Urothelium cell line (cell line): ENCODE results near the gene WNT4.

Experiments
- DNase-seq: peaks from one replicate; pipeline ENCODE4 v3.0.0; 2011; ENCODE audit warnings: low spot score, mixed read lengths
- FAIRE-seq: peaks from 2 replicates; lab custom pipeline; 2011; peaks lifted over from hg19 to GRCh38; lab: Jason Lieb, UNC

Gene WNT4

DNA sequence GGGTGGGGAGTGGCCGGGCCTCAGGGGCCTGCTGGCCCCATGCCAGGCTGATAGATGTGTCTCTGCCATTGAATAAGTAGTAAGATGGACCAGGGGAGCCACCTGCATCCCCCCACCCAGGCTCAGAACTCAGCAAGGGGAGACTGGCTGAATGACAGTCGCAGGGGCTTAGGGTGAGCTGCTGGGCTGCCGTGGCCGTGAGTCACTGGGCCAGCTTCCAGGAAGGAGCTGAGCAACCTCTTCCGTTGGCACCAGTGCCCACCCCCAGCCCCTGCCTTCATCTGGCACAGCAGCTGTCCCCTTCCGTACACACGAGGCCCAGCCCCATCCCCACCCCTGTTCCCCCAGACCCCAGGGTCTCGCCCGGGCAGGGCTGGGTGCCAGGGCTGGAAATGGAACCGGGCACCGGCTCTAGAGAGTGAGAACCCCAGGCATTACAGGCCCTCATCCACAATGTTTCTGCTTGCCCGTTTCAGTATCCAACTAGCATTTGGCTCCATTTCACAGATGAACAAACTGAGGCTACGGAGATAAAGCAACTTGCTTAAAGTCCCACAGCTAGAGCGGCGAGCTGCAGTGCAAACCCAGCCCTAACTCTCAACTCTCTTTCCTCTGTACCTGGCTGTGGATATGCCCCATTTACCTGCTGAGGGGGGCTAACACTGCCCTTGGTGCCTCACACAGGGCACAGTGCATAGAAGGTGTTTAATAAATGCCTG lies 10.2 kb downstream of the WNT4 start:
- FAIRE-seq: peak; percentile 87
- peak; percentile 94 for DNase-seq

- FAIRE-seq (no peak), DNase-seq (peak; percentile 76)
Measured at GRCh38 chr1:22131875-22132486, 10.9 kb downstream of the WNT4 start.

- FAIRE-seq (no peak), DNase-seq (no peak)
Measured at GRCh38 chr1:22131062-22131461, 11.8 kb downstream of the WNT4 start.

DNA sequence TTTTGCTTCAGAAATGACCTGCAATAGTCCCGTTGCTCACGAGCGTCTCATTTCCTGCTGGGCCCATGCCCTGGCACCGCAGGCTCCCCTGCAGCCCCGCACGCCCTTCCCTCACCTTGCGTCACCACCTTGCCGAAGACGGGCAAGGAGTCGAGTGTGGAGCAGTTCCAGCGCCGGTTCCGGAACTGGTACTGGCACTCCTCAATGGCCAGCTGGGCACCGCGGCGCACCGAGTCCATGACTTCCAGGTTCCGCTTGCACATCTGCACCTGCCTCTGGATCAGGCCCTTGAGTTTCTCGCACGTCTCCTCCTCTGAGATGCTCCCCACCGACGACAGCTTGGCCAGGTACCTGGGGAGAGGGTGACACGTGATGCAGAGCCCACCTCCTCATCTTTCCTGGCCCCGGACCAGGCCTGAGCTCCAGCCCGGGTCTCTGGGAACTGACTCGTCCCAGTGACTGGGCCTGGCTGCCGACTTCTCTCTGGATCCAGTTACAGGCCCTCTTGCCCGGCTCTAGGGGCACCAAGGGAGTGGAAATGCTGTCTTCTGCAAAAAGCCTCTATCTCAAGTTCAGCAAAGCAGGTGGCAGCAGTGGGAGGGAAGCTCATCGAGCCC lies 13.3 kb downstream of the WNT4 start:
- no peak for DNase-seq
- FAIRE-seq: no peak

DNA sequence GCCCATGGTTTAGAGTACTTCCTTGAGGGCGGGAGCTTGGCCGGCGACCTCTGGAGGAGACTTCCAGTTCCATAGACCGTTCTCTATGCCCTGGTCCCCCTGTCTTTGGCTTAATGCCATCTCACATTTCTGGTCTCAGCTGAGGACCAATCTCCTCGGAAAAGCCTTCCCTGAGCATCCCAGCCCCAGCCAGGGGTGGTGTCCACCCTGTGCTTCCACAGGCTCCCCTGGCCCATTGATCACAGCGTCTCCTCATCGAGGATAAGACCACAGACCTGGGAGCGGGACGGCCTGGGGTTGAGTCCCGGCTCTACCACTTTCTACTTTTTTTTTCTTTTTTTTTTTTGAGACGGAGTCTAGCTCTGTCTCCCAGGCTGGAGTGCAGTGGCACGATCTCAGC lies 14.5 kb downstream of the WNT4 start:
- FAIRE-seq (no peak), DNase-seq (no peak)

GRCh38 chr1:22127731-22128130 lies 15.2 kb downstream of the WNT4 start:
- FAIRE-seq (no peak), DNase-seq (no peak)

DNA sequence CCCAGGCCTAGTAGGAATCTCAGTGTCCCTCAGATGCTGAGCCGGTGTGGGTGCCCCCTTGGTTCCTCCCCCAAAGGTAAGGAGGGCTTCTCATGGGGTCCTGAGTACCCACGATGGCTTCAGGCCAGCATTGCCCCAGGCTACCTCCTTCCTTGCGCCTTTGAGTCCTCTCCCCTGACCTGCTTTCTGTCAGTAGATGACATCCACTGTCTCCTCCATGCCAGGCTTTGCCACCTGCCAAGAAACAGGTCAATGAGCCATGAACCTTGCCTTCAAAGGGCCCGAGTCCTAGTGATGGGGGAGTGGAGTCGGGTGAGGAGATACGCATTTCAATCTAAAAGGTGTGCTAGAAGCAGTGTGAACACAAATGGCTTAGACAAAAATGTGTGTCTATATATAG lies 15.6 kb downstream of the WNT4 start:
- FAIRE-seq: no peak
- DNase-seq: no peak

DNA sequence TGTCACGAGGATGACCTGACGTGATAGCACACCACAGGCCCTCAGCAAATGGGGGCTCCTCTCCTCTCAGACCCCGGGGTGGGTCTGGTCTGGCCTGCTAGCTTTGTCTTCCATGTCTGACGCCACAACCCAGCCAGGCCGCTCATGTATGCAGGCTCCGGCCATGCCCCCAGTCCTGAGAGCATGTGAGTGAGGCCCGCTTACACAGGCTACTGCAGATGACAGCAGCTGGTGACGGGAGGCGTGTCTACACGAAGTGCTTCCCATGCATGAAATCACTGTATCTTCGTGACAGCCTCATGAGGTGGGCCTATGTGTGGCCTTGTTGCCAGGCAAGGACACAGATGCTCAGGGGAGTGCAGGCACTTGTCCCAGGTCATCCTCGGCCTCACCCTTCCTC lies 16.4 kb downstream of the WNT4 start:
- no peak for DNase-seq
- no peak for FAIRE-seq

DNA sequence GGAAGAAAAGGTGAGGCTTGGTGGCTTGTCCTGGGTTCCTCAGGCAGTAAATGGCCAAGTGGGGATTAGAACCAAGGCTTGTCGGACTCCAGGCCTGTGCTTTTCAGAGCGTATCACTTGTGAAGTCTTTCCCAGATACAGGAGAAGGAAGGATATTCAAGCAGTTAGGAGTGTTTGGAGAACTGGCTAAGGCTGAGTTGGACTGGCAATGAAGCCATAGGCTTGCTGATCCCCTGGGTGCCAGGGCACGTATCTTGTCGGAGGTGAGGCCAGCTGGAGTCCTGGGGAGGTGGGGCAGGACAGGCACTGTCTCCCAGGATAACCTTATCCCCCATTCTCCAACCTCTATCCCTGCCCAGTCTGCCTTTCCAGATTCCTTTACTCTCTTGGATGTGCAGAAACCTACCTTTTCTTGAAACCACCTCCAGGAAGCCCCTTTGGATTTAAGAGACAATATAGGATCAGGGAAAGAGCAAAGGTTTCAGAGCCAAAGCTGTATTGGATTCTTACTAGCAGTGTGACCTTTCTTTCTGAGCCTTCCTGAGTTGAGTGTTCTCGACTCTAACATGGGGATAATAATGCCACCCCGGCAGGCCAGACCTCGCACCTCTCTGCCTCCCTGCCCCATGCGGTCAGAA lies 18.2 kb downstream of the WNT4 start:
- FAIRE-seq: no peak
- DNase-seq: no peak

DNA sequence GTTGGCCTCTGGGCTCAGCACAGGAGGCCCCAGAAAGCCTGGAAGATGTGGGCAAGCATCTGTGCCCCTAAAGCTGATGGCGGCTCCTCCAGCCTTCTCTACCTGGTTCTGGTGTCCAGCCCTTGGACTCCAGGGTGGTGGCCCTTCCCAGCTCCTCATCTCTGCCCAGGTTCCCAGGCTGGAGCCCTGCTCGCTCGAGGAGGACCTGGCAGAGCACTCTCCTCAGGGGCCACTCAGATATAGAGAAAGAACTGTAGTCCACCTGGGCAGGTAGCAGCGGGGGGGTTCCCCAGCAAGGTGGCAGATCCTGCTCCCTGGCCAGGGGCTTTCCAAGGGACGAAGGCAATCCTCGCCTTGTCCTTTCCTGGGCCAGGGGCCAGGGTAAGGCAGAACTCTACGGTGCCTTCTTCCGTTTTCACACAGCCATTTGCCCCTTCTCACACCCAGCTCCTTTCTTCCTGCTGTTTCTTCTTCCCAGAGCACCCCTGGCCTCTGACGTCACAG lies 18.9 kb downstream of the WNT4 start:
- DNase-seq (no peak), FAIRE-seq (no peak)

DNA sequence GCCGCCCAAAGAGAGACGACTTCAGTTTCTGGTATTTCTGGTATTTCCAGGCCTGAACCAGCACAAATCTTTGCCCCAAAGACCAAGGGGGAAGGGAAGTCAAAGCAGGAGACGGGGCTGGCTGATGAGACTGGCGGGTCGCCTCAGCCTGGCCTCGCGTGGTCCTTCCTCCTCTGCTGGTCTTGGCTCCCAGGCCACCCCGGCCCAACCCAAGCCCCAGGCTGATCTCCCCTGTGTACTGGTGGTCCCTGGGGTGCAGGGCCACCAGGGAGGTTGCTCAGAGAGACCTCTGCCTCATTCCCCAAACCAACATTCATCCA lies 19.9 kb downstream of the WNT4 start:
- DNase-seq (no peak), FAIRE-seq (no peak)

GRCh38 chr1:22122273-22123070 lies 20.4 kb downstream of the WNT4 start:
- FAIRE-seq (no peak), DNase-seq (no peak)

- FAIRE-seq (no peak), DNase-seq (no peak)
Measured at GRCh38 chr1:22121421-22121911, 21.4 kb downstream of the WNT4 start.

DNA sequence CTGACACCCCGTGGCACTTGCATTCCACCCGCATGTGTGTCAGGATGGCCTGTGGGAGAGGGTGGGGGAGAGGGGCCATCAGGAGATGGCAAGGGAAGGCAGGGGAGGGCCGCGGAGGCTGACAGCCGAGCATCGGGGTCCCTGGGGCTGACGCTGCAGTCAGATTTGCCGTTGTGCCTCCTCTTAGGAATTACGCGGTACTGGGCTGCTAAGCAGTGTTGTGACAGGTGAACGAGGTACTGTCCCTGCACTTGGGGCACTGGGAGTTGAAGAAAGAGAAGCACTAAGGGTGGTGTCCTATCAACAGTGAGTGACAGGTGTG lies 22.5 kb downstream of the WNT4 start:
- DNase-seq: no peak
- no peak for FAIRE-seq

- DNase-seq: no peak
- no peak for FAIRE-seq
Measured at GRCh38 chr1:22119626-22120468, 23.1 kb downstream of the WNT4 start.

DNA sequence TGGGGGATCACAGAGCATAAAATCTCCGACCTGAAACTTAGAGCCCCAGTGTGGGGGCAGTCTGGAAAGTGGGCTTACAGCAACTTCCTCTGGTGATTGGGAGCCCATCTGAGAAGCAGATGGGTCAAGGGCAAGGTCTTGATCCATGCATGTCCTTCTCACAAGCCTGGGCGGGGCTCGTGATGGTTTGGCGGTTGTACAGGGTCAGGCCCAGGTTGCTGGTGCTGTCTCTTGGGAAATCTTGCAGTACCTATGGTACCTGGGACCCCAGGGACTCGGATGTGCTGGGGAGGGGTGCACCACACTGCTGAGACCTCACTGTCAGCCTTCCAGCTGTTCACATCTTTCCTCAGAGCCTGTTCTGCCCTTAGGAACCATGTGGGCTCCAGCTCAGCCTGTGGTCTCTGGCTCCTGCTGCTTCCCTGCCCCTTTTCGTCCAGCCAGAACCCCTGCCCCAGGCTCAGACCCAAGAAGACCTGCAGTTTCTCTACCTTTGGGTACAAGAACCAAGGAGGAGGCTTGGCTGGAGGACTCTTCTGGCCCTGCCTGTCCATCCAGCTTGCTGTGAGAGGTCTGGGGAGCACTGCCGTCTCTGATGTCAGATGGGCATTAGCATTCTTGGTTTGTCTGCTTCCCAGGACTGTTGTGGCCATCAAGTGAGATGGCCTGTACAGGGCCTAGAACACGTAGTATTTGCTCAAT lies 24.5 kb downstream of the WNT4 start:
- FAIRE-seq: no peak
- no peak for DNase-seq

DNA sequence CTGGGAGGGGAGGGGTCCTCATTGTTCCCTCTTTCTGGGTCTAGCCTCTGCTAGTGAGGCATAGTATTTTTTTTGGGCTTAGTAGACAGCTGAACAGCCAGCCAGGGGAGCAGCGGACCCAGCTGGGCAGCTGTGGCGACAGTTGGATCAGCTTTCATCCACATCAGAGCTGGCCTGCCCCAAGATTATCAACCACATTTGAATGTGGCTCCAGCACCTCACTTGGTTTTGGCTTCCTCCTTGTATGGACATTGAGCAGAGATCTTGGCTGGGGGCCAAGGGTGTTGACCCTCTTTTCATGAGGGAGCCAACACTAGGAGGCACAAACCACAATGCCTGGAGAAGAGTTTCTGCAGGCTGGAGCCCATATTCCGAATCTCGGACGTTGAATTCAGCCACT lies 25.0 kb downstream of the WNT4 start:
- no peak for DNase-seq
- no peak for FAIRE-seq

DNA sequence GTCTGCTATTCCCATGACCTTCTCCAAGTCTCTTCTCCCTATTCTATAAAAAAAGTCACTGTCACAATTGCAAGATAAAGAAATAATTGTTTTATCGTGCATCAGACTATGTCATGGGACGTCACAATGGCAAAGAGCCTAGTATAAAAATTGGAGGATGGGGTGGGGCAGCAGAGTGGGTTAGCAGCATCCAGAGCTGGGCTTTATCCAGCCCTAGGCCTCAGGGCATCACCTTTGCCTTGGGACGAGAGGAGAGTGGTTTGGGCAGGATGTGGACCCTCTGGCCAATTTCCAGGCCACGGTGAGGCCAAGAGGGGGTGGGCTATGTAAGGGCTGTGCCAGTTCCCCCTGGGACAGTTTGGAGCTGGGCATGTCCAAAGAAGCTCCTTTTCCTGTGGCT lies 25.7 kb downstream of the WNT4 start:
- no peak for DNase-seq
- no peak for FAIRE-seq

DNA sequence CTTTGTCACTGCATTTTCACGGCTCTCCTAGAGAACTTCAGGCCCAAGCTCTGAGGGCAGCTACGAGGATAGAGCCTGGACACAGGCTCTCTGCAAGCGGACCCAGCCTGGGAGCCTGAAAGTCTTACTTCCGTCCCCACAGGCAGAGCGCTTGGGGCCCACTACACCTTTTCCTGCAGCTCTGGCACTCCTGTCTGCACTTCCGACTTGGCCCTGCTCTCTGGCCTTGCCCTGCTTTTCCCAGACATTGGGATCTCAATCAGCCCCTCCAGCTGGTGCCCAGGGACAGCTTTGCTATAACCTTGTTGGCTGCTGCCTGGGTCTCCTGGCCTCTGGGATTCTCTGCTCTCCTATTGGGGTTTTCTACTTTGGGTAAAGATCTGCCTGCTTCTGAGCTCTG lies 27.6 kb downstream of the WNT4 start:
- DNase-seq (no peak), FAIRE-seq (no peak)
